Choroid plexus epithelial cell (primary cell): Measurements from ENCODE around the gene PTPRE.

Source experiments
- DNase-seq: peaks from one replicate; pipeline ENCODE4 v3.0.0-alpha.2; 2010; ENCODE audit warnings: low read depth
- H3K4me3 ChIP-seq: 2 replicates; pipeline ENCODE4 v1.5.1; 2011; ENCODE audit warnings: low read depth, mild to moderate bottlenecking, control low read depth, low read length, moderate library complexity
- TF ChIP-seq, protein P1 (sequence below): conservative IDR thresholded peaks from 2 replicates; pipeline ENCODE4 v1.5.1; 2011; ENCODE audit warnings: low read depth, mild to moderate bottlenecking, control low read depth, inconsistent platforms, low read length, moderate library complexity

Gene PTPRE

GRCh38 chr10:128095027-128095752 is 188.3 kb downstream of the PTPRE start:
- H3K4me3 ChIP-seq, result no peak overlapping the region
- TF ChIP-seq, protein P1, sequence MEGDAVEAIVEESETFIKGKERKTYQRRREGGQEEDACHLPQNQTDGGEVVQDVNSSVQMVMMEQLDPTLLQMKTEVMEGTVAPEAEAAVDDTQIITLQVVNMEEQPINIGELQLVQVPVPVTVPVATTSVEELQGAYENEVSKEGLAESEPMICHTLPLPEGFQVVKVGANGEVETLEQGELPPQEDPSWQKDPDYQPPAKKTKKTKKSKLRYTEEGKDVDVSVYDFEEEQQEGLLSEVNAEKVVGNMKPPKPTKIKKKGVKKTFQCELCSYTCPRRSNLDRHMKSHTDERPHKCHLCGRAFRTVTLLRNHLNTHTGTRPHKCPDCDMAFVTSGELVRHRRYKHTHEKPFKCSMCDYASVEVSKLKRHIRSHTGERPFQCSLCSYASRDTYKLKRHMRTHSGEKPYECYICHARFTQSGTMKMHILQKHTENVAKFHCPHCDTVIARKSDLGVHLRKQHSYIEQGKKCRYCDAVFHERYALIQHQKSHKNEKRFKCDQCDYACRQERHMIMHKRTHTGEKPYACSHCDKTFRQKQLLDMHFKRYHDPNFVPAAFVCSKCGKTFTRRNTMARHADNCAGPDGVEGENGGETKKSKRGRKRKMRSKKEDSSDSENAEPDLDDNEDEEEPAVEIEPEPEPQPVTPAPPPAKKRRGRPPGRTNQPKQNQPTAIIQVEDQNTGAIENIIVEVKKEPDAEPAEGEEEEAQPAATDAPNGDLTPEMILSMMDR, result no peak
- DNase-seq, result no peak

DNA sequence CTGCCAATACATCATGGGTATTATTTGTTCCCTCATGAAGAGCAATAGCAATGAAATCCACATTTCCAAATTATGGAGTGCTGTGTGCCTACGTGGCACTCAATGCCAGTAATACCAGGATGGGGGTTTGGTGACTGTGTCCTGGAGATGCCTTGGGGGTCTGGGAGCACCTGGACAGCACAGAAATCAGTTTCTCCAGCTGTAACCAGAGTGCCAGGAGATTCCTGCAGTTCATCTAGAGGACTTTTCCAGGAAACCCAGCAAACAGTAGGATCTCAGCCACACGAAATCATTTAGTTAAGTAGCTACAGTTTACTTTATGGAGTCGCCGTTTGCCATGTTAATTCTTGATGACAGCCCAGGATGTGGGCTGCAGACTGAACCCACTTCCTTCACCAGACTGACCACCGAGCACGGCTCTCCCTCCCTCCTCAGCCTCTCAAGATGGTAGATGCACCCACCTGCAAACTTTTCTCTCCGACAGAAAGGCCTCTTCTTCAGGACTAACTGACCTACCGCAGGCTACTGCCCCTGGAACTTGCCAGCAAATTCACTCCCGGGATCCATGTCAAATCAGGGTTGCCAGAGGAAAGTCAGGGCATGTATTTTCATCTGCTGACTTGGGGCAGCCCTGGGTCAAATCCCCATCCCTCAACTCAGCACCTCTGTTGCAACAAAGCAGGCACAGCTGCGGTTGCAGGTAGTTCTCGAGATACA is 189.0 kb downstream of the PTPRE start:
- no peak overlapping the region for H3K4me3 ChIP-seq
- no peak for DNase-seq
- TF ChIP-seq, protein P1, result no peak

GRCh38 chr10:128096486-128097199 is 189.7 kb downstream of the PTPRE start:
- TF ChIP-seq, protein P1, result no peak
- no peak overlapping the region for H3K4me3 ChIP-seq
- DNase-seq, result no peak

GRCh38 chr10:128097783-128098182 is 190.9 kb downstream of the PTPRE start:
- TF ChIP-seq, protein P1, result no peak
- peak; percentile 6 for DNase-seq
- H3K4me3 ChIP-seq, result no peak overlapping the region

- TF ChIP-seq, protein P1, result no peak
Measured at GRCh38 chr10:128098631-128099030, 191.7 kb downstream of the PTPRE start.

GRCh38 chr10:128099901-128100300 is 193.0 kb downstream of the PTPRE start:
- TF ChIP-seq, protein P1, result no peak
- no peak for DNase-seq
- no peak overlapping the region for H3K4me3 ChIP-seq

More at GRCh38 chr10:128098631-128099030, 191.7 kb downstream of the PTPRE start:
- DNase-seq, result no peak
- H3K4me3 ChIP-seq, result no peak overlapping the region
